Thyroid gland (tissue), 4 donors: ENCODE results near the gene VPS8.

Experiments
- POLR2A ChIP-seq, 2 donors: fragments of 450-650 bp; IDR thresholded peaks; one replicate each; pipeline ENCODE4 v1.6.1; 2017; ENCODE audit warnings: antibody characterized with exemption in 2 of 2, mild to moderate bottlenecking in 2 of 2, moderate library complexity in 1 of 2
- TF ChIP-seq, protein P1 (sequence below), 6 experiments: fragments of 200-600 bp in 3 of 6; fragments of 450-650 bp in 3 of 6; sonication (generic) in 3 of 6; IDR thresholded peaks; one replicate each; pipeline ENCODE4 v1.5.1; 2016 to 2019; ENCODE audit warnings: antibody characterized with exemption in 6 of 6, mild to moderate bottlenecking in 2 of 6, inconsistent platforms in 1 of 6, moderate library complexity in 1 of 6

DNA sequence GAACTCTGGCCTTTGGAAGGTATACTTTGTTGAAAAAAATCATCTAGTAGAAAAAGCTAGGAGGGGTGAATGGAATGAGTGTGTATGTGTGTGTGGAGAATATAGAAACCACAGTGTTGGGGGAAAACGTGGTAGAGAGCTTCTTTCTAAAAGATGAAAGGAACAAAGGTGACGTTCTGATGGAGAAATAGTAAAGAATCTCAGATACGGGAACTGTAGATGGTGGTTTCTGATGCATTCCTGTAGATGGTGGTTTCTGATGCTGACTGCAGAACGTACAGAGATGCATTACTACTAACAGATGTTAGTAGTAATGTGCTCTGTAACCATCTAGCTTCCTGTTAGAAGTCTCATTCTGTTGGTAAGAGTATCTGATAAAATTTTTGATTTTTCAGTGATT is 60.2 kb downstream of the VPS8 start:
- TF ChIP-seq, protein P1, sequence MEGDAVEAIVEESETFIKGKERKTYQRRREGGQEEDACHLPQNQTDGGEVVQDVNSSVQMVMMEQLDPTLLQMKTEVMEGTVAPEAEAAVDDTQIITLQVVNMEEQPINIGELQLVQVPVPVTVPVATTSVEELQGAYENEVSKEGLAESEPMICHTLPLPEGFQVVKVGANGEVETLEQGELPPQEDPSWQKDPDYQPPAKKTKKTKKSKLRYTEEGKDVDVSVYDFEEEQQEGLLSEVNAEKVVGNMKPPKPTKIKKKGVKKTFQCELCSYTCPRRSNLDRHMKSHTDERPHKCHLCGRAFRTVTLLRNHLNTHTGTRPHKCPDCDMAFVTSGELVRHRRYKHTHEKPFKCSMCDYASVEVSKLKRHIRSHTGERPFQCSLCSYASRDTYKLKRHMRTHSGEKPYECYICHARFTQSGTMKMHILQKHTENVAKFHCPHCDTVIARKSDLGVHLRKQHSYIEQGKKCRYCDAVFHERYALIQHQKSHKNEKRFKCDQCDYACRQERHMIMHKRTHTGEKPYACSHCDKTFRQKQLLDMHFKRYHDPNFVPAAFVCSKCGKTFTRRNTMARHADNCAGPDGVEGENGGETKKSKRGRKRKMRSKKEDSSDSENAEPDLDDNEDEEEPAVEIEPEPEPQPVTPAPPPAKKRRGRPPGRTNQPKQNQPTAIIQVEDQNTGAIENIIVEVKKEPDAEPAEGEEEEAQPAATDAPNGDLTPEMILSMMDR (IDR thresholded peaks at IDR 0.05) = no peak
- no peak for TF ChIP-seq POLR2A (IDR thresholded peaks at IDR 0.05)
